Loucy (cell line): ENCODE measurements around the gene DYNLL1.

ENCODE experiments used
- H2AFZ ChIP-seq: fragments of 200-600 bp; sonication (generic); 2 replicates; pipeline ENCODE4 v1.6.0; 2016; ENCODE audit warnings: antibody characterized with exemption, mild to moderate bottlenecking, low read length, moderate library complexity
- H3F3A ChIP-seq: fragments of 200-600 bp; 2 replicates; pipeline ENCODE4 v1.6.0; 2016; ENCODE audit warnings: antibody characterized with exemption, low read depth, mild to moderate bottlenecking
- H3K27me3 ChIP-seq: fragments of 200-600 bp; sonication (generic); 2 replicates; pipeline ENCODE4 v1.6.1; 2014; ENCODE audit warnings: low read length, mild to moderate bottlenecking; ENCODE audit not compliant: insufficient read depth, poor library complexity, severe bottlenecking
- H3K36me3 ChIP-seq: fragments of 200-600 bp; sonication (generic); 2 replicates; pipeline ENCODE4 v1.6.1; 2016; ENCODE audit warnings: low read length; ENCODE audit not compliant: insufficient read depth
- H3K4me1 ChIP-seq: fragments of 200-600 bp; sonication (generic); 2 replicates; pipeline ENCODE4 v1.5.1; 2014; ENCODE audit warnings: low read length, mild to moderate bottlenecking; ENCODE audit not compliant: insufficient read depth, poor library complexity, severe bottlenecking
- H3K4me2 ChIP-seq: fragments of 200-600 bp; sonication (generic); 2 replicates; pipeline ENCODE4 v1.6.0; 2014; ENCODE audit warnings: antibody characterized with exemption, low read length, low read depth, mild to moderate bottlenecking; ENCODE audit not compliant: poor library complexity, severe bottlenecking
- H3K4me3 ChIP-seq: fragments of 200-600 bp; sonication (generic); 2 replicates; pipeline ENCODE4 v1.5.1; 2014; ENCODE audit warnings: low read length, mild to moderate bottlenecking, mixed read lengths; ENCODE audit not compliant: poor library complexity, severe bottlenecking
- H3K79me2 ChIP-seq: fragments of 200-600 bp; sonication (generic); 2 replicates; pipeline ENCODE4 v1.6.1; 2014; ENCODE audit warnings: low read length; ENCODE audit not compliant: insufficient read depth
- H3K9ac ChIP-seq: fragments of 200-600 bp; sonication (generic); 2 replicates; pipeline ENCODE4 v1.6.0; 2014; ENCODE audit warnings: mild to moderate bottlenecking, low read depth, low read length, moderate library complexity; ENCODE audit not compliant: poor library complexity, severe bottlenecking
- H3K9me2 ChIP-seq: fragments of 200-600 bp; sonication (generic); replicated peaks from 2 replicates; pipeline ENCODE4 v1.6.1; 2016; ENCODE audit warnings: low read depth, low read length, mixed read lengths
- H3K9me3 ChIP-seq: fragments of 200-600 bp; sonication (generic); 2 replicates; pipeline ENCODE4 v1.6.1; 2014; ENCODE audit warnings: mild to moderate bottlenecking, antibody characterized with exemption, low read length, low read depth; ENCODE audit not compliant: insufficient read depth
- H4K20me1 ChIP-seq: fragments of 200-600 bp; sonication (generic); 2 replicates; pipeline ENCODE4 v1.6.0; 2014; ENCODE audit warnings: antibody characterized with exemption, low read length, mild to moderate bottlenecking; ENCODE audit not compliant: insufficient read depth, poor library complexity, severe bottlenecking
- CTCF ChIP-seq: fragments of 200-600 bp; sonication (generic); conservative IDR thresholded peaks from 2 replicates; pipeline ENCODE4 v1.5.1; 2014; ENCODE audit warnings: mild to moderate bottlenecking, antibody characterized with exemption, low read length
- EZH2phosphoT487 ChIP-seq: fragments of 200-600 bp; IDR thresholded peaks from 2 replicates; pipeline ENCODE4 v1.6.1; 2018; ENCODE audit warnings: antibody characterized with exemption, mild to moderate bottlenecking, moderate library complexity, borderline replicate concordance

The DYNLL1 gene

DNA sequence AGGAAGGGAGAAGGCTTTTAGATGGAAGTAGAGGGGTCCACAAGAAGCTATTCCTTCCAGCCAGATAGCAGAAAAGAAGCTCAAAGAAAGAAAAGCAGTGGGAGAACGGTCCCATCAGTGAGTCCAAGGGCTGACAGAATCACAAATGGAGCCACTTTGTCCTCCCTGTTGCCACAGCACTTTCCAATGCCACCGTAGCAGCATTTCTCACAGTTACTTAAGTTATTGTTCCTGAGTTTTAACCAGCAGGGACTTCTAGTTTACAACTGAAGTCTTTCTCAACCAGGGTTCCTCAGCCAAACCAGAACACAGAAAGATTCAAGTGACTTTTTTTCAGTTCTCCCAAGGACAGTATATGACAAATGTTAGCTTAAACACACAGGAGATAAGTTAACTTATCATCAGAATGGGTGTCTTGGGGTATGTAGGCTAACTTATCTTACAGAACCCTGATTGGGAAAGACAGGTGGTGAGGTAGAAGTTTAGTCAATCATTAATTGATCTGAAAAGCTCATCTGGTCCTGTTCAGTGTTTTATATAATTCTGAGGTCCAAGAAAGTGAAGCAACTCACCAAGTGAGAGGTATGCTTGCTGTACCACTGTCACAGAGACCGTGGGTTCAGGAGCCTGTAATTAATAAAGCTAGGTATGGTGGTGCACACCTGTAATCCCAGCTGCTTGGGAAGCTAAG lies 42.7 kb upstream of the DYNLL1 start:
- H3K4me1 ChIP-seq = no peaks in the 10 kb centered on the region
- H3K79me2 ChIP-seq = peaks cover 28% of the 10 kb centered on the region
- no peaks in the 10 kb centered on the region for H3K9me3 ChIP-seq
- no peak overlapping the region for H3K4me3 ChIP-seq
- peaks cover 6% of the 10 kb centered on the region for H4K20me1 ChIP-seq
- no peak overlapping the region for H3K9ac ChIP-seq
- H3K4me2 ChIP-seq = no peak overlapping the region
- H3K36me3 ChIP-seq = peaks cover 35% of the 10 kb centered on the region; the same call in 1 of the 2 replicates
- no peaks in the 10 kb centered on the region for H3F3A ChIP-seq
- no peak overlapping the region for H2AFZ ChIP-seq
- H3K27me3 ChIP-seq = no peaks in the 10 kb centered on the region
- no peak for TF ChIP-seq EZH2phosphoT487
- TF ChIP-seq CTCF = no peak
- H3K9me2 ChIP-seq = no peaks in the 10 kb centered on the region

- peaks cover 10% of the 10 kb centered on the region for H4K20me1 ChIP-seq
- H3K79me2 ChIP-seq = peaks cover 20% of the 10 kb centered on the region; the same call in 1 of the 2 replicates
- H3K27me3 ChIP-seq = no peaks in the 10 kb centered on the region
- H3K36me3 ChIP-seq = peaks cover 42% of the 10 kb centered on the region; the same call in 1 of the 2 replicates
- no peak overlapping the region for H2AFZ ChIP-seq
- H3K4me2 ChIP-seq = no peak overlapping the region
- H3K9me2 ChIP-seq = no peaks in the 10 kb centered on the region
- H3K4me3 ChIP-seq = no peak overlapping the region
- H3K9ac ChIP-seq = no peak overlapping the region
- TF ChIP-seq CTCF (peak; percentile 80), EZH2phosphoT487 (no peak)
- no peaks in the 10 kb centered on the region for H3F3A ChIP-seq
- no peaks in the 10 kb centered on the region for H3K9me3 ChIP-seq
- H3K4me1 ChIP-seq = no peaks in the 10 kb centered on the region
These were observed 41.9 kb upstream of the DYNLL1 start for GRCh38 chr12:120453977-120454376.

DNA sequence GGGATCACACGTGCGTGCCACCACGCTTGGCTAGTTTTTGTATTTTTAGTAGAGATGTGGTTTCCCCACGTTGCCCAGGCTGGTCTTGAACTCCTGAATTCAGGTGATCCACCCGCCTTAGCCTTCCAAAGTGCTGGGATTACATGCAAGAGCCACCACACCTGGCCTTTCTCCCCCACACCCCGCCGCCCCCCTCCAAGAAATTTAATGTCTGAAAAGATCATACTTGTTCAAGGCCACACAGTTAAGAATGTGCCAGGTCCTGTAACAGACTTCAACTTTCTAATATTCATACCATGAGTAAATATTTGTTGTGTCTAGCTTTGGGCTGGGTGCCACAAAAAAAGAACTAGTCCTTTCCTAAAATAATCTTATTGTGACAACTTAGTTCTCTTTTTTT lies 40.6 kb upstream of the DYNLL1 start:
- no peaks in the 10 kb centered on the region for H3F3A ChIP-seq
- TF ChIP-seq CTCF (no peak), EZH2phosphoT487 (no peak)
- no peak overlapping the region for H3K4me2 ChIP-seq
- H3K4me1 ChIP-seq = no peaks in the 10 kb centered on the region
- no peaks in the 10 kb centered on the region for H3K9me2 ChIP-seq
- peaks cover 53% of the 10 kb centered on the region for H3K36me3 ChIP-seq
- no peaks in the 10 kb centered on the region for H3K9me3 ChIP-seq
- H3K27me3 ChIP-seq = no peaks in the 10 kb centered on the region
- no peak overlapping the region for H2AFZ ChIP-seq
- H3K4me3 ChIP-seq = no peak overlapping the region
- H3K9ac ChIP-seq = no peak overlapping the region
- H3K79me2 ChIP-seq = peaks cover 7% of the 10 kb centered on the region; the same call in 1 of the 2 replicates
- peaks cover 10% of the 10 kb centered on the region for H4K20me1 ChIP-seq
